ENCODE data around the gene EXOSC7. TPM values are rescaled to one million over a fixed set of nuclear protein-coding genes. Genes with fewer than 3 reads are reported as not detected.

The EXOSC7 gene
- total and polyA plus RNA-seq, 2 donors (not counting 3 experiments of a cell fraction or from before 2014, with no cell fraction given), result 44.5 to 53.8 TPM

- intact Hi-C loops (cut with micrococcal nuclease) (no loop called here), dilution Hi-C loops (cut with MboI; ENCODE audit: extremely low pct_ligation_motif_present, low sequenced_read_pairs) (loop anchor here (25.0 kb wide), 1 partner anchor 479 kb away; no protein-coding TSS in a partner anchor)
- CTCF ChIA-PET, result interaction anchor here (1.0 to 1.4 kb wide), 2 partner anchors 466 to 477 kb away, joined by 3 to 6 read pairs; no protein-coding TSS in a partner anchor
- DNase-seq (ENCODE audit: low read depth, low spot score), result no peak
- H3K79me2 ChIP-seq (ENCODE audit: control insufficient read depth, insufficient read depth, low read length), result no peaks in the 10 kb centered on the region
- H3K9ac ChIP-seq (replicated peaks; ENCODE audit: extremely low read depth, insufficient read depth, low read length), result no peak overlapping the region
- no TSS peak for BruUV-seq (replicated peaks)
- no peak for FAIRE-seq
- no peaks in the 10 kb centered on the region for H4K20me1 ChIP-seq (replicated peaks; ENCODE audit: control insufficient read depth, extremely low read depth, insufficient read depth, low read length)
- no peak overlapping the region for H2AFZ ChIP-seq (ENCODE audit: low read depth, low read length)
- H3K36me3 ChIP-seq (ENCODE audit: control insufficient read depth in 2 of 2, extremely low read depth in 1 of 2, insufficient read depth in 2 of 2, low read length in 2 of 2), result no peaks in the 10 kb centered on the region
- POLR2A ChIA-PET, result no interaction called here
- TF ChIP-seq JUN (IDR thresholded peaks at IDR 0.05; ENCODE audit: borderline replicate concordance, insufficient read depth, insufficient read length, low read depth) (no peak), MYC (IDR thresholded peaks at IDR 0.05; ENCODE audit: low read depth, low read length) (no peak), POLR2A (IDR thresholded peaks at IDR 0.05; ENCODE audit: low read depth, low read length) (no peak)
- no peaks in the 10 kb centered on the region for H3K9me3 ChIP-seq (replicated peaks; ENCODE audit: control insufficient read depth, insufficient read depth, low read length)
- no peak overlapping the region for H3K4me3 ChIP-seq (replicated peaks in 1 of 3; ENCODE audit: insufficient read depth in 1 of 3, low read depth in 1 of 3, low read length in 3 of 3)
- H3K4me1 ChIP-seq (ENCODE audit: control insufficient read depth, extremely low read depth, insufficient read depth, low read length), result no peaks in the 10 kb centered on the region
- H3K27me3 ChIP-seq (ENCODE audit: control insufficient read depth in 2 of 2, insufficient read depth in 2 of 2, low read length in 2 of 2), result no peaks in the 10 kb centered on the region
- H3K4me2 ChIP-seq (ENCODE audit: insufficient read depth, low read length), result no peak overlapping the region
- no peak overlapping the region for H3K27ac ChIP-seq (ENCODE audit: insufficient read depth, low read depth, low read length)
- H3K9me1 ChIP-seq (replicated peaks; ENCODE audit: control insufficient read depth, extremely low read depth, insufficient read depth, low read length), result no peaks in the 10 kb centered on the region
Measured at GRCh38 chr3:45033791-45034190, 57.7 kb downstream of the EXOSC7 start.

- no peak overlapping the region for H2AFZ ChIP-seq (ENCODE audit: low read depth, low read length)
- FAIRE-seq, result no peak
- dilution Hi-C loops (cut with MboI; ENCODE audit: extremely low pct_ligation_motif_present, low sequenced_read_pairs), result loop anchor here (25.0 kb wide), 1 partner anchor 478 kb away; no protein-coding TSS in a partner anchor
Measured at GRCh38 chr3:45034612-45035252, 58.7 kb downstream of the EXOSC7 start.

More at GRCh38 chr3:45034612-45035252, 58.7 kb downstream of the EXOSC7 start:
- Histone ChIP-seq H3K9me3 (replicated peaks; ENCODE audit: control insufficient read depth, insufficient read depth, low read length) (no peaks in the 10 kb centered on the region), H3K36me3 (ENCODE audit: control insufficient read depth in 2 of 2, extremely low read depth in 1 of 2, insufficient read depth in 2 of 2, low read length in 2 of 2) (no peaks in the 10 kb centered on the region), H3K27ac (ENCODE audit: insufficient read depth, low read depth, low read length) (no peak overlapping the region), H3K4me3 (replicated peaks in 1 of 3; ENCODE audit: insufficient read depth in 1 of 3, low read depth in 1 of 3, low read length in 3 of 3) (no peak overlapping the region), H3K9me1 (replicated peaks; ENCODE audit: control insufficient read depth, extremely low read depth, insufficient read depth, low read length) (no peaks in the 10 kb centered on the region), H3K4me1 (ENCODE audit: control insufficient read depth, extremely low read depth, insufficient read depth, low read length) (no peaks in the 10 kb centered on the region), H3K27me3 (ENCODE audit: control insufficient read depth in 2 of 2, insufficient read depth in 2 of 2, low read length in 2 of 2) (no peaks in the 10 kb centered on the region), H3K79me2 (ENCODE audit: control insufficient read depth, insufficient read depth, low read length) (no peaks in the 10 kb centered on the region), H3K9ac (replicated peaks; ENCODE audit: extremely low read depth, insufficient read depth, low read length) (no peak overlapping the region), H3K4me2 (ENCODE audit: insufficient read depth, low read length) (no peak overlapping the region), H4K20me1 (replicated peaks; ENCODE audit: control insufficient read depth, extremely low read depth, insufficient read depth, low read length) (no peaks in the 10 kb centered on the region)
- CTCF ChIA-PET, result interaction anchor here (0.7 to 5.0 kb wide), 5 partner anchors 22 to 476 kb away, joined by 3 to 54 read pairs (median 3); no protein-coding TSS in a partner anchor
- DNase-seq (ENCODE audit: low read depth, low spot score), result no peak
- no TSS peak for BruUV-seq (replicated peaks)
- POLR2A ChIA-PET, result no interaction called here
- intact Hi-C loops (cut with micrococcal nuclease), result no loop called here
- no peak for TF ChIP-seq EZH2 (IDR thresholded peaks at IDR 0.05; ENCODE audit: borderline replicate concordance, low read depth, low read length, severe bottlenecking)
- TF ChIP-seq FOS (IDR thresholded peaks at IDR 0.05; ENCODE audit: borderline replicate concordance, insufficient read depth, low read length), result no peak
- no peak for TF ChIP-seq JUN (IDR thresholded peaks at IDR 0.05; ENCODE audit: borderline replicate concordance, insufficient read depth, insufficient read length, low read depth)
- no peak for TF ChIP-seq CTCF (IDR thresholded peaks at IDR 0.05; ENCODE audit: extremely low read depth in 1 of 2, insufficient read depth in 1 of 2, low read depth in 1 of 2, low read length in 2 of 2)
- TF ChIP-seq MYC (IDR thresholded peaks at IDR 0.05; ENCODE audit: low read depth, low read length), result no peak
- TF ChIP-seq MAX (IDR thresholded peaks at IDR 0.05; ENCODE audit: insufficient read depth, insufficient read length), result no peak
- no peak for TF ChIP-seq GATA2 (IDR thresholded peaks at IDR 0.05; ENCODE audit: insufficient read depth, insufficient read length, low read depth, low read length)
- no peak for TF ChIP-seq POLR2A (IDR thresholded peaks at IDR 0.05; ENCODE audit: low read depth, low read length)
- TF ChIP-seq POLR2AphosphoS5 (IDR thresholded peaks at IDR 0.05; ENCODE audit: insufficient read depth, low read depth, low read length), result no peak

All from endothelial cell of umbilical vein (primary cell).